SK-N-MC (cell line): ENCODE measurements around the gene ZNHIT3.

ENCODE experiments used
- EZH2 ChIP-seq: fragments of 200-600 bp; sonication (generic); IDR thresholded peaks from one replicate; pipeline ENCODE4 v1.6.1; 2017; ENCODE audit warnings: antibody characterized with exemption
- POLR2AphosphoS5 ChIP-seq: IDR thresholded peaks from 2 replicates; pipeline ENCODE4 v1.6.1; 2012; ENCODE audit warnings: mild to moderate bottlenecking, low read depth, low read length, borderline replicate concordance

DNA sequence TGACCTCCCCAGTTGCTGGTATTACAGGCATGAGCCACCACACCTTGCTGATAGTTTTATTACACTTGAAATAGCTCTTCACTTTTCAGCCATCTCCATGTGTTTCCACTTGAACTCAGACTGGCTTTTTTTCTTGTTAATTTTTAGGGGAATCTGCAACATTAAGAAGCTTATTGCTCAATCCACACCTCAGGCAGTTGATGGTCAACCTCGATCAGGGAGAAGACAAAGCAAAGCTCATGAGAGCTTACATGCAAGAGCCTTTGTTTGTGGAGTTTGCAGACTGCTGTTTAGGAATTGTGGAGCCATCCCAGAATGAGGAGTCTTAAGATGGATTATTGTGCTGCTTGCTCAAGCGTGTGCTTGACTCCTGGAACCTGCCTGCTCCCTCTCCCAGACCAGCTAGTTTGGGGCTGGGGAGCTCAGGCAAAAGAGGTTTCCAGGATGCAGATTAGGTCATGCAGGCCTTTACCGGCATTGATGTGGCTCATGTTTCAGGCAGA is 8.6 kb downstream of the ZNHIT3 start:
- TF ChIP-seq POLR2AphosphoS5 (no peak), EZH2 (no peak)
